GM06990 (cell line): ENCODE measurements around the gene NUP50.

Source experiments
- DNase-seq: peaks from one replicate; pipeline ENCODE4 v3.0.0-alpha.2; 2011; ENCODE audit not compliant: insufficient read length; ENCODE audit errors: extremely low read depth
- H3K27me3 ChIP-seq: replicated peaks from 2 replicates; pipeline ENCODE4 v1.6.0; 2011; ENCODE audit warnings: low read length; ENCODE audit not compliant: control insufficient read depth, insufficient read depth
- H3K36me3 ChIP-seq: 2 replicates; pipeline ENCODE4 v1.5.1; 2011; ENCODE audit warnings: low read length; ENCODE audit not compliant: control insufficient read depth, insufficient read depth
- H3K4me3 ChIP-seq: replicated peaks from 2 replicates; pipeline ENCODE4 v1.5.1; 2011; ENCODE audit warnings: low read depth, mild to moderate bottlenecking, control low read depth, low read length
- TF ChIP-seq, protein P1 (sequence below): IDR thresholded peaks from 2 replicates; pipeline ENCODE4 v1.5.1; 2011; ENCODE audit warnings: low read length, control low read depth, mild to moderate bottlenecking, inconsistent platforms; ENCODE audit not compliant: insufficient read depth, poor library complexity, severe bottlenecking

The NUP50 gene

DNA sequence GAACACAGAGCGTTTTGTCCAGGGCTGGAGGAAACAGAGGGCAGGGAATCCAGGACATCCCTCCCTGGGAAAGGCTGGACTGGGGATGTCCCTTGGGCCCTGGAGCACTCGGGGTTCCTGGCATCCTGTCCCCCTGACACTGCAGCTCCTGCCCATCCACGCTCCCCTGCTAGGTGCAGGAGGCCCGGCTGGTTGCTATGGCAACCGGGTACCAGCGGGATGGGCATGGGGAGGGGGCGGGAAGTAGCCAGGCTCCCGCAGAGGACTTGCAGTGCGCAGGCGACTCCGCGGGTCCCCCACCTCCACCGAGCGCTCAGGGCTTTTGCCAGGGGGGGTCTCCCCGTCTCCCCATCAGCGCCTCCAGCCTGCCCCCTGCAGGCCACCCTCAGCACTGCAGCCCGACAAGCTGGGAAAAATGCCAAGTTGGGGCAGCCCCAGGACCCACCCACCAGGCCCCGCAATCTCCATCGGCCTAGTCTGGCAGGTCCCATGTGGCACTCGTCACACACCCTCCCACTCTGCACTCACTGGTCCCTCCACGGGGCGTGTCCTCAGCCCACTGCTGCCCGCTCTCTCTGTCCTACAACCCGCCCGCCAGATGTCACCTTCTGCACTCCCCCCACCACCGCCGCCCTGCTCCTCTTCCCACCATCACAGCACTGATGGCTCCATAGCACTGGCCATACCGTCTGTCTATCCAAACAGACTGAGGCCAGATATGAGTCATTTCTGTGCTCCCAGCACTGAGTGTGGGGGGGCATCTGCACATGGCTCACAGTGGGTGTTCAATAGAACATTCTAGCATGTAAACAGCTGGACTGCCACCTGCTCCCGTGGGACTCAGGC lies 45.5 kb downstream of the NUP50 start:
- TF ChIP-seq, protein P1, sequence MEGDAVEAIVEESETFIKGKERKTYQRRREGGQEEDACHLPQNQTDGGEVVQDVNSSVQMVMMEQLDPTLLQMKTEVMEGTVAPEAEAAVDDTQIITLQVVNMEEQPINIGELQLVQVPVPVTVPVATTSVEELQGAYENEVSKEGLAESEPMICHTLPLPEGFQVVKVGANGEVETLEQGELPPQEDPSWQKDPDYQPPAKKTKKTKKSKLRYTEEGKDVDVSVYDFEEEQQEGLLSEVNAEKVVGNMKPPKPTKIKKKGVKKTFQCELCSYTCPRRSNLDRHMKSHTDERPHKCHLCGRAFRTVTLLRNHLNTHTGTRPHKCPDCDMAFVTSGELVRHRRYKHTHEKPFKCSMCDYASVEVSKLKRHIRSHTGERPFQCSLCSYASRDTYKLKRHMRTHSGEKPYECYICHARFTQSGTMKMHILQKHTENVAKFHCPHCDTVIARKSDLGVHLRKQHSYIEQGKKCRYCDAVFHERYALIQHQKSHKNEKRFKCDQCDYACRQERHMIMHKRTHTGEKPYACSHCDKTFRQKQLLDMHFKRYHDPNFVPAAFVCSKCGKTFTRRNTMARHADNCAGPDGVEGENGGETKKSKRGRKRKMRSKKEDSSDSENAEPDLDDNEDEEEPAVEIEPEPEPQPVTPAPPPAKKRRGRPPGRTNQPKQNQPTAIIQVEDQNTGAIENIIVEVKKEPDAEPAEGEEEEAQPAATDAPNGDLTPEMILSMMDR = peak; percentile 74
- Histone ChIP-seq H3K36me3 (peaks cover 16% of the 10 kb centered on the region), H3K27me3 (no peaks in the 10 kb centered on the region), H3K4me3 (no peak overlapping the region)
- DNase-seq = no peak

GRCh38 chr22:45210174-45210573 lies 46.4 kb downstream of the NUP50 start:
- Histone ChIP-seq H3K36me3 (peaks cover 15% of the 10 kb centered on the region), H3K27me3 (no peaks in the 10 kb centered on the region), H3K4me3 (no peak overlapping the region)
- DNase-seq = no peak
- TF ChIP-seq, protein P1 = no peak

DNA sequence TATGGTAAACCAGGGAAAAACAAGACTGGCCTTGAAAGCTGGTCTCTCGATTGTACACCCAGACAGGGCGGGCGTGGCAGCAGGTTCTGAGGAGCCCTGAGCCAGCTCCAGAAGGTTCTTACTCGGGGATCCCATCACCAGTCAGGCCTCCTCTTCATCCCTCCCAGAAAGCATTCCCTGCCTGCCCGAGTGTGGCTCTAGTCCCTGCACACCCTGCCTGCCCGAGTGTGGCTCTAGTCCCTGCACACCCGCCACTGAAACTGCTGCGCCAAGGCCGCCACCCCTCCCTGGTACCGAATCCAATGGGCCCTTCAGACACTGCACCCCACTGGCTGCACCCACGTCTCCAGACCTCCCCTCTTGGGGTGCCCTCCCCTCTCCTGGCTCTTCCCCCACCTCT lies 46.9 kb downstream of the NUP50 start:
- DNase-seq = no peak
- no peak overlapping the region for H3K4me3 ChIP-seq
- no peaks in the 10 kb centered on the region for H3K27me3 ChIP-seq
- TF ChIP-seq, protein P1 = no peak
- peaks cover 15% of the 10 kb centered on the region for H3K36me3 ChIP-seq

- no peaks in the 10 kb centered on the region for H3K27me3 ChIP-seq
- TF ChIP-seq, protein P1 = no peak
- peaks cover 15% of the 10 kb centered on the region for H3K36me3 ChIP-seq
- no peak for DNase-seq
- no peak overlapping the region for H3K4me3 ChIP-seq
These were observed 47.3 kb downstream of the NUP50 start for GRCh38 chr22:45210991-45211390.

DNA sequence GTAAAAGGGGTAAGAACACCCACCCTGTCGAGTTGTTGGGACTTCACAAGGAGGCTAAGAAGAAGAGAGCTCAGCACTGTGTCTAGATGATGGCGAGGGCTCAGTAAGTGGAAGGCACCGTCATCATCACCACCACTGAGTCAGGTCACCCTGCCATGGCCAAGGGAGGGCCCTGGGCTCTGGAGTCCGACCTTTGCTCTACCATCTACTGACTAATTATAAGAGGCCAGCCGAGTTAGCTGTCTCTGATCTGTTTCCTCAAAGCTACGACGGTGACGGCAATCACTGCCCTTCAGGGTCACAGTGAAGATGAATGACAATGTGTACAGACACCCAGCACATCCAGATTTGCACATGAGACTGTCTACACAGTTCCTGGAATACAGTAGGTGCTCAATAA lies 47.7 kb downstream of the NUP50 start:
- TF ChIP-seq, protein P1 = no peak
- H3K4me3 ChIP-seq = no peak overlapping the region
- no peak for DNase-seq
- H3K36me3 ChIP-seq = peaks cover 15% of the 10 kb centered on the region
- no peaks in the 10 kb centered on the region for H3K27me3 ChIP-seq
